Middle frontal gyrus (tissue), 1 donor: ENCODE data around the gene COPG1.

ENCODE experiments used
- DNase-seq: peaks from one replicate; pipeline ENCODE4 v3.0.0-alpha.2; 2015; ENCODE audit warnings: low spot score; ENCODE audit errors: extremely low spot score

The COPG1 gene

DNA sequence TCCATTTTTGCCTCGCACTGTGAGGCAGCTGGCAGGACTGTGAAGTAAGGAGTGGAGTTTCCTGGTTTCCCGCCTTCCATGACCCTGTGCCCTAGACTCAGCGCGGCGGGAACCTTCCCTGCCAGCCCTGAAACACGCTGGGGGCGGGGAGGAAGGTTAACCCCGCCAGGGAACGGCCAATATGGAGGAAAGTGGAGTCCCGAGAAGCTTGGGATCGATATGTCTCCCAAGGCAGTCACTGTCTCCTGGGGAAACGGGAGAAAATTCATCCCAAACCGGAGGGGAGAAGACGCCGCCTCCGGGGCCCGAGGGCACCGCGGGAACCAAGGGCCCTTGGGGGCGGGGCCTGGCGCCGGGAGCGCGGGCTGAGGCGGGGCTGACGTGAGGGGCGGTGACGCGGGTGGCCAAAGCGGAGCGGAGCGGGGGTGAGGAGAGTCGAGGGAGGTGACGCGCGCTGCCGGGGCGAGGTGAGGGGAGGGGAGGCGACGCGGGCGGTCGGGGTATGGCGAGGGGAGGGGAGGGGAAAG is 29.1 kb downstream of the COPG1 start, which contains the start of gene HMCES:
TSS of gene HMCES (plus strand) at position 432 of the 527 bp plus-strand sequence. CDS start 863 bp downstream, outside the sequence.
- peak; percentile 88 for DNase-seq

GRCh38 chr3:129278966-129279906 is 29.8 kb downstream of the COPG1 start:
- DNase-seq = no peak

DNA sequence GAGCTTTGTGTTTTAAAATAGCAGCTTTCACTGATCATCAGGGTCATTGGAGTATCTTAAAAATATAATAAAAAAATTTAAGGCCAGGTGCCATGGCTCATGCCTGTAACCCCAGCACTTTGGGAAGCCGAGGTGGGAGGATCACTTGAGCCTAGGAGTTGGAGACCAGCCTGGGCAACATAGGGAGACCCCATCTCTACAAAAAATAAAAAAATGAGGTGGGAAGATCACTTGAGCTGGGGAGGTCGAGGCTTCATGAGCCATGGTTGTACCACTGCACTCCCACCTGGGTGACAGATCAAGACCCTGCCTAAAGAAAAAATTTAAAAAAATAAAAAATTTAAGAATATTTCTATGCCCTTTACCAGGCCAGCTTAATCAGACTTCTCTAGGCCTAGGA is 30.8 kb downstream of the COPG1 start:
- DNase-seq = no peak

GRCh38 chr3:129281726-129282125 is 32.3 kb downstream of the COPG1 start:
- DNase-seq = no peak

- no peak for DNase-seq
Measured at GRCh38 chr3:129282727-129283327, 33.4 kb downstream of the COPG1 start.

GRCh38 chr3:129286081-129286480 is 36.7 kb downstream of the COPG1 start:
- DNase-seq = no peak

- no peak for DNase-seq
Measured at GRCh38 chr3:129288446-129288845, 39.0 kb downstream of the COPG1 start.

DNA sequence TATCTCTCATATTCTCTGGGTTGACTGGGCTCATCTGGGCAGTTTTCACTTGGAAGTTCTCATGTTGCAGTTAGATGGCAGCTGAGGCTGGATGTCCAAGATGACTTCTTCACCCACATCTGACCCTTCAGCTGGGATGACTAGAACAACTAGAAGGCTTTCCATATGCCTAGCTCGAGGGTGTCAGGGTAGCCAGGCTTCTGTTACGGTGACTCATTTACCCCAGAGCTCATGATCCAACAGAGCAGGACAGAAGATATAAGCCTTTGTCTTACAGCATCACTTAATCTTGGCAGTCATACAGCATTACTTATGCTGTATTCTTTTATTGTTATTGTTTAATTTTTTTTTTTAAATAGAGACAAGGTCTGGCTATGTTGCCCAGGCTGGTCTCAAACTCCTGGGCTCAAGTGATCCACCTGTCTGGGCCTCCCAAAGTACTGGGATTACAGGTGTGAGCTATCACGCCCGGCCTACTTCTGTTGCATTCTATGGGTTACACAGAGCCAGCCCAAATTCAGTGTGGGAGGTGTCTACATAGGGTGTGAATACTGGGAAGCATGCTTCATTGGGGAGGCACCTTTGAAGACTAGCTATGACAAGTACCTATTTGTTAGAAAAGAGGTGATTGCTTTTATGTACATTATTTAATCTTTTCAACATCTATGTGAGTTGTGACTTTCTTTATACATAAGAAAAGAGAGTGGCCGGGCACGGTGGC is 40.0 kb downstream of the COPG1 start:
- DNase-seq = no peak

GRCh38 chr3:129291236-129291886 is 42.0 kb downstream of the COPG1 start:
- no peak for DNase-seq

GRCh38 chr3:129295286-129295685 is 45.9 kb downstream of the COPG1 start:
- DNase-seq = no peak

- no peak for DNase-seq
Measured at GRCh38 chr3:129304146-129304961, 54.9 kb downstream of the COPG1 start.

GRCh38 chr3:129304962-129305222 is 55.5 kb downstream of the COPG1 start:
- no peak for DNase-seq

- DNase-seq = no peak
Measured at GRCh38 chr3:129305592-129306091, 56.2 kb downstream of the COPG1 start.

DNA sequence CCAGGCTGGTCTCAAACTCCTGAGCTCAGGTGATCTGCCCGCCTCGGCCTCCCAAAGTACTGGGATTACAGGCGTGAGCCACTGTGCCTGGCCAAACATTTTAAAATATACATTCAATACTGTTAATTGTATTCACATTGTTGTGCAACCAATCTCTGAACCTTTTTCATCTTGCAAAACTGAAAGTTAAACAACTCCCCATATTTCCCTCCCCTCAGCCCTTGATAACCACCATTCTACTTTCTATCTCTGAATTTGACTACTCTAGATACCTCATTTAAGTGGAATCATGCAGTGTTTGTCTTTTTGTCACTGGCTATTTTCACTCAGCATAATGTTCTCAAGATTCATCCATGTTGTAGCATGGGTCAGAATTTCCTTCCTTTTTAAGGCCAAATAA is 59.2 kb downstream of the COPG1 start:
- no peak for DNase-seq

- DNase-seq = no peak
Measured at GRCh38 chr3:129310111-129311011, 61.0 kb downstream of the COPG1 start.

DNA sequence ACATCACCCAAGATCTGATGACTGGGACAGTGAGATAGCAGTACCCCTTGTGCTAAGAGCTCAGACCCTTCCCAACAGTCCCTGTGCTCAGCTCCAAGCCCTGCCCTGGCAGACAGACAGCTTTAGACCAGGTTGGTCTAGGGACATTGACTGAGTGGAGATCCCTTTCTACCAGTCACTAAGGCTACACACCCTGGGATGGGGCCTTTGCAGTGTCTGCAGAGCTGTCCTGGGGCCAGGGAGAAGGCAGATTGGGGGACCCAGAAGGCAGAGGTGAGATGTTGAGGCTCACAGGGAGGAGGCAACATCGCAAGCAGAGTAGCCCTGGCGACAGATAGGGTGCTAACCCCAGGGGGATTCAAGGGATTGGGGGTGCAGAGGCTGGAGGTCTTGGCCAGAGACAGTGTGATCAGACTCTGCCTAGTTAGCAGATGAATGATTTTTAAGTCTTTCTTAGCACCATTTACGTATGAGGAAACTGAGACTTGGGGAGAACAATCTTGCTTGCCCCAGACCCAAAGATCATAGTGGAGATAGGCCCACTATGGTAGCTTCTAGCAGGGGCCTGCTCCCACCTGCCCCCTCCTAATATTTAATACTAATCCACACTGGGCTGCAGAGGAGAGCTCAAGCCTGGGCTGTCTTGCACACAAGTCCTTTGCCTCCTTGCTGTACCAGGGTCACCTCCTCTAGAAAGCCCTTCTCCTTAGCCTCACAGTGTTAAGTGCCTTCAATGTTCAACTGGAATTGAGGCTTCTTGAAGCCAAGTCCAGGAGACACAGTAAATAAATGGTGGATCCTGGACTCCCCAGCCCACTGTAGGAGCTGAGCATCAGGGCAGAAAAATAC is 61.9 kb downstream of the COPG1 start:
- no peak for DNase-seq

- no peak for DNase-seq
Measured at GRCh38 chr3:129312021-129312639, 62.7 kb downstream of the COPG1 start.
